ENCODE measurements around the gene CDH13. TPM values are rescaled to one million over a fixed set of nuclear protein-coding genes. Genes with fewer than 3 reads are reported as not detected.

Gene CDH13
- total RNA-seq, 2 experiments from 2014 or later = not detected

DNA sequence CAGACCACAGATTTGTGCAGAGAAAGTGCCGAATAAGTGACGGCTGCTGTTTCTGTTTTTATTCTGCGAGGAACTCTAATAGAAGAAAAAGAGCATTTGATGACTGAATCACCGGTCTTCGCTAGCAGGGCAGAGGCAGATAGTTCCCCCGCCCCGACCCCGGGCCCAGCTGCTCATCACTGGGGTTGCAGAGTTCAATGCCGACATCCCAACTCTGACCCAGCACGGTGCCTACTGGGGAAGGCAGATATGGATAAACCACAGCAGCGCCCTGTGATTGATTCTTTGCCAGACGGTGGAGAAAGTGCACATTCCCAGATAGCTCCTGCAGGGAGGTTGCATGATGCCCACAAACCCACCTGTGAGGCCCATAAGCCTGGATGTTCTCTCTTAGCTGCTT is 823.1 kb downstream of the CDH13 start:
- no TSS peak for BruUV-seq (replicated peaks)
- no peaks in the 10 kb centered on the region for H4K20me1 ChIP-seq (ENCODE audit: insufficient read depth, low read length)
- intact Hi-C loops (cut with micrococcal nuclease; ENCODE audit: unreplicated experiment) = loop anchor here (10.0 kb wide), 1 partner anchor 335 kb away; no protein-coding TSS in a partner anchor
- no peaks in the 10 kb centered on the region for H3K36me3 ChIP-seq (ENCODE audit: insufficient read depth, low read length)
- no peak overlapping the region for H2AFZ ChIP-seq (ENCODE audit: low read length)
- no peak for DNase-seq (ENCODE audit: low spot score)
- H3K4me1 ChIP-seq (ENCODE audit: insufficient read depth, low read length, poor library complexity, severe bottlenecking) = no peaks in the 10 kb centered on the region
- no peaks in the 10 kb centered on the region for H3K9me3 ChIP-seq (ENCODE audit: low read length)
- H3K4me3 ChIP-seq (ENCODE audit: low read depth, low read length, poor library complexity, severe bottlenecking) = no peak overlapping the region
- ChIA-PET CTCF (ENCODE audit: unreplicated experiment) (no interaction called here), POLR2A (no interaction called here)
- no peak overlapping the region for H3K4me2 ChIP-seq (ENCODE audit: low read length)
- H3K9me2 ChIP-seq (ENCODE audit: insufficient read depth, low read length) = no peaks in the 10 kb centered on the region
- no peaks in the 10 kb centered on the region for H3K79me2 ChIP-seq (ENCODE audit: insufficient read depth, low read depth, low read length)
- TF ChIP-seq EZH2phosphoT487 (IDR thresholded peaks at IDR 0.05; ENCODE audit: borderline replicate concordance, low read depth, low read length) = no peak
- TF ChIP-seq, protein P1, sequence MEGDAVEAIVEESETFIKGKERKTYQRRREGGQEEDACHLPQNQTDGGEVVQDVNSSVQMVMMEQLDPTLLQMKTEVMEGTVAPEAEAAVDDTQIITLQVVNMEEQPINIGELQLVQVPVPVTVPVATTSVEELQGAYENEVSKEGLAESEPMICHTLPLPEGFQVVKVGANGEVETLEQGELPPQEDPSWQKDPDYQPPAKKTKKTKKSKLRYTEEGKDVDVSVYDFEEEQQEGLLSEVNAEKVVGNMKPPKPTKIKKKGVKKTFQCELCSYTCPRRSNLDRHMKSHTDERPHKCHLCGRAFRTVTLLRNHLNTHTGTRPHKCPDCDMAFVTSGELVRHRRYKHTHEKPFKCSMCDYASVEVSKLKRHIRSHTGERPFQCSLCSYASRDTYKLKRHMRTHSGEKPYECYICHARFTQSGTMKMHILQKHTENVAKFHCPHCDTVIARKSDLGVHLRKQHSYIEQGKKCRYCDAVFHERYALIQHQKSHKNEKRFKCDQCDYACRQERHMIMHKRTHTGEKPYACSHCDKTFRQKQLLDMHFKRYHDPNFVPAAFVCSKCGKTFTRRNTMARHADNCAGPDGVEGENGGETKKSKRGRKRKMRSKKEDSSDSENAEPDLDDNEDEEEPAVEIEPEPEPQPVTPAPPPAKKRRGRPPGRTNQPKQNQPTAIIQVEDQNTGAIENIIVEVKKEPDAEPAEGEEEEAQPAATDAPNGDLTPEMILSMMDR (conservative IDR thresholded peaks at IDR 0.05; ENCODE audit: low read length) = no peak
- H3K27ac ChIP-seq (ENCODE audit: low read depth, low read length, poor library complexity, severe bottlenecking) = no peak overlapping the region

DNA sequence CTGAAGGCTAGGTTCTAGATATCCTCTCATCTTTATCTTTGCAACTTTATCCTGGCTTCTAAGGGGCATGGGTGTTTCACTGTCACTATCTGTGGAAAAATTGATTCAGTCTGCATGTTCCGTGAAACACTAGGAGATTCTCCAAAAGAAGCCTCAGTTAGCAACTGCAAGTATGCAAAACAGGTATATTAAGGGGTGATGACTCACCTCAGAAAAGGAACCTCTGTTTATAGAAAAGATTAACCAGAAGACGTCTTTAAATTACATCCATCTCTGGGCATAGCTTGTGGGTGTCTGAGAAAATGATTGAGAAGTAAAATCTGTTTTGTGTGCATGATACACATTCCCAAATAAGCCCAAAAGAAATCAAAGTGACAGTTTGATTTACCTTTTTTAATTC is 827.2 kb downstream of the CDH13 start:
- CTCF ChIA-PET (ENCODE audit: unreplicated experiment) = no interaction called here
- POLR2A ChIA-PET = interaction anchor here (0.8 kb wide), 1 partner anchor 12 kb away, joined by 3 read pairs; no protein-coding TSS in a partner anchor
- BruUV-seq (replicated peaks) = no TSS peak

DNA sequence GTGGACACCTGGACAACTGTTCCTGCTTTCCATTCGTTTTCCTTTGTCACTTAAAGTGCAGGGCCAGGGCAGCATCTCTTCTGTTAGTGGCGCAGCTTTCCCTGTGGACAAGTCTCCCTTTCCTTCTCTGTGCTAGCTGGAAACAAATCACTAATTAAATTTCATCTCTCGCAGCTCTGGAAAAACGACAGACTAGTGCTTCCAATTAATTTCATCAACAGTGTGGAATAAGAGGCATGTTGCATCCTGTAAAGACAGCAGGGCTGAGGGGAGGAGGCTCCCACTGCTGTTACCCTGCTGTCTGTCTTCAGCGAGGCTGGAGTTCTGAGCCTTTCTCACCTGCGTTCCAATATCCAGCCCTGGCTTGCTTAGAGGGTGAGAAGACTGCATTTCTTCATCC is 828.9 kb downstream of the CDH13 start:
- no peak overlapping the region for H2AFZ ChIP-seq (ENCODE audit: low read length)
- H3K27ac ChIP-seq (ENCODE audit: low read depth, low read length, poor library complexity, severe bottlenecking) = no peak overlapping the region
- H3K79me2 ChIP-seq (ENCODE audit: insufficient read depth, low read depth, low read length) = no peaks in the 10 kb centered on the region
- H3K4me1 ChIP-seq (ENCODE audit: insufficient read depth, low read length, poor library complexity, severe bottlenecking) = no peaks in the 10 kb centered on the region
- H3K9me2 ChIP-seq (ENCODE audit: insufficient read depth, low read length) = no peaks in the 10 kb centered on the region
- no TSS peak for BruUV-seq (replicated peaks)
- ChIA-PET POLR2A (no interaction called here), CTCF (ENCODE audit: unreplicated experiment) (no interaction called here)
- no peaks in the 10 kb centered on the region for H4K20me1 ChIP-seq (ENCODE audit: insufficient read depth, low read length)
- intact Hi-C loops (cut with micrococcal nuclease; ENCODE audit: unreplicated experiment) = no loop called here
- H3K36me3 ChIP-seq (ENCODE audit: insufficient read depth, low read length) = no peaks in the 10 kb centered on the region
- no peak for DNase-seq (ENCODE audit: low spot score)
- TF ChIP-seq EZH2phosphoT487 (IDR thresholded peaks at IDR 0.05; ENCODE audit: borderline replicate concordance, low read depth, low read length) = no peak
- TF ChIP-seq, protein P1 (conservative IDR thresholded peaks at IDR 0.05; ENCODE audit: low read length) = no peak
- no peaks in the 10 kb centered on the region for H3K9me3 ChIP-seq (ENCODE audit: low read length)
- H3K4me2 ChIP-seq (ENCODE audit: low read length) = no peak overlapping the region
- no peak overlapping the region for H3K4me3 ChIP-seq (ENCODE audit: low read depth, low read length, poor library complexity, severe bottlenecking)

More for the DNA sequence above, 827.2 kb downstream of the CDH13 start:
- Histone ChIP-seq H3K36me3 (ENCODE audit: insufficient read depth, low read length) (no peaks in the 10 kb centered on the region), H3K9me3 (ENCODE audit: low read length) (no peaks in the 10 kb centered on the region), H3K79me2 (ENCODE audit: insufficient read depth, low read depth, low read length) (no peaks in the 10 kb centered on the region), H3K9me2 (ENCODE audit: insufficient read depth, low read length) (no peaks in the 10 kb centered on the region), H4K20me1 (ENCODE audit: insufficient read depth, low read length) (no peaks in the 10 kb centered on the region), H3K4me3 (ENCODE audit: low read depth, low read length, poor library complexity, severe bottlenecking) (no peak overlapping the region), H3K4me1 (ENCODE audit: insufficient read depth, low read length, poor library complexity, severe bottlenecking) (no peaks in the 10 kb centered on the region), H2AFZ (ENCODE audit: low read length) (no peak overlapping the region), H3K27ac (ENCODE audit: low read depth, low read length, poor library complexity, severe bottlenecking) (no peak overlapping the region), H3K4me2 (ENCODE audit: low read length) (no peak overlapping the region)
- DNase-seq (ENCODE audit: low spot score) = no peak
- TF ChIP-seq, protein P1 (conservative IDR thresholded peaks at IDR 0.05; ENCODE audit: low read length) = no peak
- TF ChIP-seq EZH2phosphoT487 (IDR thresholded peaks at IDR 0.05; ENCODE audit: borderline replicate concordance, low read depth, low read length) = no peak
- intact Hi-C loops (cut with micrococcal nuclease; ENCODE audit: unreplicated experiment) = no loop called here

Data from OCI-LY7 (cell line).